G401.6 (cell line): ENCODE measurements around the gene PRAMEF8.
"Not testable (repeated sequence)": the region's sequence is repeated elsewhere in the genome, so short reads cannot be mapped to it uniquely, and the experiment has no call there.

ENCODE experiments used
- FAIRE-seq: peaks from 2 replicates; lab custom pipeline; 2012; peaks lifted over from hg19 to GRCh38; lab: Jason Lieb, UNC

Gene PRAMEF8

GRCh38 chr1:13285037-13285436 is at the start of gene PRAMEF8:
Gene PRAMEF8, minus strand, starts transcription at chr1:13285137. Its CDS starts 1,046 bp downstream, at chr1:13284091.
- not testable (repeated sequence) for FAIRE-seq

- FAIRE-seq = not testable (repeated sequence)
Measured at GRCh38 chr1:13315281-13315680, 30.3 kb upstream of the PRAMEF8 start, which contains the start of gene PRAMEF15. Gene PRAMEF15, plus strand, starts transcription at chr1:13315581. Its CDS starts 2,827 bp downstream, at chr1:13318408.

- not testable (repeated sequence) for FAIRE-seq
Measured at GRCh38 chr1:13303239-13303638, 18.3 kb upstream of the PRAMEF8 start, which contains the start of gene PRAMEF33. Gene PRAMEF33, plus strand, starts transcription at chr1:13303539. Its CDS starts 2,416 bp downstream, at chr1:13305955.

DNA sequence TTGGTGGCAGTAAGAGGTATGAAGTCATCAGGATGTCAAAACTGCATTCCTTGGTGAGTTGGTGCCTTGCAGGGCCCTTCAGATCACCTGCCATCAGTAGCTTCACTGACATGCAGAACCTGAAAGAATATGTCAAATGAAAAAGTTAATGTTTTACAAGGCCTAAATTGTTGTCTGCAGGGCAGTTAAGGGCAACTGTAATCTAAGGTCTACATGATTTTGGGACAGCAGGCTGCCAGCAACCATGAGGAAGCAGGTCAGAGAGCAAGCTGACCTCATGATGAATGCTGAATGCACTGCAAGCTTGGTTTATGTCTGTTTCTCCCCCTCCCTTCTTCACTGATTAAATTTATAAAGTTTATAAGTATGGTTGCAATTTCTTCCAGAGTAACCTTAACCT is 17.3 kb upstream of the PRAMEF8 start:
- not testable (repeated sequence) for FAIRE-seq

- not testable (repeated sequence) for FAIRE-seq
Measured at GRCh38 chr1:13298699-13299098, 13.8 kb upstream of the PRAMEF8 start.

- not testable (repeated sequence) for FAIRE-seq
Measured at GRCh38 chr1:13297216-13297931, 12.4 kb upstream of the PRAMEF8 start.

GRCh38 chr1:13289030-13289429 is 4.1 kb upstream of the PRAMEF8 start:
- FAIRE-seq = not testable (repeated sequence)

DNA sequence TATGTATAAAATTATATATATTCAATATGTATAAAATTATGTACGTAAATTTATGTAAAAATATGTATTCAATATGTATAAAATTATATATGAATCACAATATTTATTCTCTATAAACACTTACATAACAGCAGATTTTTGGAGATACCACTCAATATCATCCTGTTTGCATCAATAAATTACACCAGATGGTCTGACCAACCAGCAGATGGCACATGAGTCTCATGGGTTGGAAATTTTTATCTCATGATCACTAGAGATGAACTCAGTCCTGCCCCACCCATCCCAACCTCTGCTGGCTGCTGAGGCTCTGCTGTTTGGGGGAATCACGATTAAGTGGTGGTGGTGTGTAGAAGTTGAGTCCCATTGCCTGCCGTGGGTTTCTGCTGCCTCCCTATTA is 5.3 kb downstream of the PRAMEF8 start:
- not testable (repeated sequence) for FAIRE-seq

DNA sequence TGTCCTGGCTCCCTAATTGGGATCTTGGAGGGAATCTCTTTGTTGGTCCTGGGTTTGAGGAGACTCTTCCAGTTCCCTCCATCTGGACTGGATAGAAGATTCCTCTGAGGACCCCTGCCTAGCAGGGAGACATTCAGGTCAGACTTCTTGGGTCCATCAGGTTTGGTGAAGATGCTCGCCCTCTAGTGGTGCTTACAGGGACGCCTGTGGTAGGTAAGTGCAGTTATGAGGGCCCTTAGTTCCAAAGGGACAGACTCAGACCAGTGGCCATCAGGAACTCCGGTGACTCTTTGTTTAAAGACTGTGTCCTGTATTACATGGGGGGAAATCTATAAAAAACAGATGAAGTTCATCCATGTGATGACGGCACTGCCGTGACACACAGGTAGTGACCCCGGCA is 7.9 kb downstream of the PRAMEF8 start:
- not testable (repeated sequence) for FAIRE-seq

DNA sequence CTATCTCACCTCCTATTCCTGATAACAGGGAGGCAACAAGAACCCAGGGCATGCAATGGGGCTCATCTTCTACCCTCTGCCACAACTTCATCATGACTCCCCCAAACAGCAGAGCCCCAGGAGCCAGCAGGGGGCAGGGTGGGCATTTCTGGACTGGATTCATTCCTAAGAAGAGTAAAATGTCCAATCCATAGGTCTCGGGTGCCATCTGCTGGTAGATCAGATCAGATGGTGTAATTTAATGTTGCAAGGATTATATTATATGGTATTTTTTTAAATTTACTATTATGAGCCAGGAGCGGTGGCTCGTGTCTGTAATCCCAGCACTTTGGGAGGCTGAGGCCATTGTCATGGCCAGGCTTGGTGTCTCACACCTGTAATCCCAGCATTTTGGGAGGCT is 19.8 kb downstream of the PRAMEF8 start:
- not testable (repeated sequence) for FAIRE-seq

DNA sequence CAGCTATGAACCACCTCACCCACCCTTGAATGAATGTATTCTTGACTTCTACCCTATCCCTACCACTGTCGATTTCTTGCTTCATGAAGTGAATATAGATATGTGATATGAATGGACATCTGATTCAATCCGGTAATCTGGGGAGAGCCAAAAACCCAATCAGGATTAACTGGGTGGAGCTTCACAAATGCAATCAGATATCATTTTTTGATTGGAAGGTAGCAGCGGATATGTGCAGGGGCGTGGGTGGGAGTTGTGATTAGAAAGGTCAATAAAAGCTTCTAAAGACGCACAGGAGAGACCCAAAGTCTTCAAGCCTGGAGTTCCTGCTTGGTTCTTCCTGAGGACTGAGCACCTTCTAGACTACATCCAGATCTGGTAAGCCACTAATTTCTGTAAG is 31.0 kb downstream of the PRAMEF8 start, which contains the start of gene PRAMEF5:
Gene PRAMEF5, plus strand, starts transcription at position 301 of the 400 bp plus-strand sequence. CDS start 5,071 bp downstream, outside the sequence.
- not testable (repeated sequence) for FAIRE-seq

- FAIRE-seq = not testable (repeated sequence)
Measured at GRCh38 chr1:13247122-13247521, 37.8 kb downstream of the PRAMEF8 start.

DNA sequence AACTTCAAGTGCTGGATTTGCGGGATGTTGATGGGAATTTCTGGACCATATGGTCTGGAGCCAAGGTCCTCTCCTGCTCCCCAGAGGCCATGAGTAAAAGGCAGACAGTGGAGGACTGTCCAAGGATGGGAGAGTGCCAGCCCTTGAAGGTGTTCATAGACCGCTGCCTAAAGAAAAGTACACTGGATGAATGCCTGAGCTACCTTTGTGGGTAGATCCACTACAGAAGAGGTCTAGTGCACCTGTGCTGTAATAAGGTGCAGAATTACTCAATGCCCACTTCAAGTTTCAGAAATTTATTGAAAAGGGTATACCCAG is 38.4 kb downstream of the PRAMEF8 start:
- not testable (repeated sequence) for FAIRE-seq

DNA sequence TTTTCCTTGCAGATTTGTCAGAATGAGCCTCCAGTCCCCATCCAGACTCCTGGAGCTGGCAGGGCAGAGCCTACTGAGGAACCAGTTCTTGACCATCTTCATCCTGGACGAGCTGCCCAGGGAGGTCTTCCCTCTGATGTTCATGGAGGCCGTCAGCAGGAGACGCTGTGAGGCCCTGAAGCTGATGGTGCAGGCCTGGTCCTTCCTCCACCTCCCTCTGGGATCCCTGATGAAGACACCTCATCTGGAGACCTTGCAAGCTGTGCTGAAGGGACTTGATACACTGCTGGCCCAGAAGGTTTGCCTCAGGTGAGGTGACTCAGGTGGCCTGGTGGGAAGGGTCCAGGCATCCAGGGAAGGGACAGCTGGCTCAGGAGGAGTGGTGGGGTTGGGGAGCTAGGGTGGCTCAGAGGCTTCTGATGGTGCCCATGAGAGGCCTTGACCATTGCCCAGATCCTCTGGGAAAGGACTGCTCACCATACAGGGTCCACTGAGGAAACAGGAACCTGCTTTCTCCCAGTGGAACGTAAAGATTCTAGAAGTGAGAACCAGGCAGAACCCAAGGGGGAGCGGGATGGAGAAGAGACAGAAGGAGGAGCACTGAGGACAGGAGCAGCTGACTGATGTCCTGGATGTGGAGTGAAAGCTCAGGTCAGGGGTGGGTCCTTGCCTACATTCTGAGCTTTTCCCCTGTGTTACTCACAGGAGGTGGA is 38.9 kb downstream of the PRAMEF8 start:
- not testable (repeated sequence) for FAIRE-seq

GRCh38 chr1:13243536-13244263 is 41.2 kb downstream of the PRAMEF8 start:
- not testable (repeated sequence) for FAIRE-seq

DNA sequence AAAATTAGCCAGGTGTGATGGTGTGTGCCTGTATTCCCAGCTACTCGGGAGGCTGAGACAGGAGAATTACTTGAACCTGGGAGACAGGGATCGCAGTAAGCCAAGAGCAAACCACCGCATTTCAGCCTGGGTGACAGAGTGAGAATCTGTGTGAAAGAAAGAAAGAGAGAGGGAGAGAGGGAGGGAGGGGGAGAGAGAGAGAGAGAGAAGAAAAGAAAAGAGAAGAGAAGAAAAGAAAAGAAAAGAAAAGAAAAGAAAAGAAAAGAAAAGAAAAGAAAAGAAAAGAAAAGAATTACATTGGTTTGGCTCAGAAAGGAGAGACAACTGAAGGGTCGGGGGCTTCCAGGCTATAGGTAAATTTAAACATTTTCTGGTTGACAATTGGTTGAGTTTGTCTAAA is 45.3 kb downstream of the PRAMEF8 start:
- FAIRE-seq = not testable (repeated sequence)

DNA sequence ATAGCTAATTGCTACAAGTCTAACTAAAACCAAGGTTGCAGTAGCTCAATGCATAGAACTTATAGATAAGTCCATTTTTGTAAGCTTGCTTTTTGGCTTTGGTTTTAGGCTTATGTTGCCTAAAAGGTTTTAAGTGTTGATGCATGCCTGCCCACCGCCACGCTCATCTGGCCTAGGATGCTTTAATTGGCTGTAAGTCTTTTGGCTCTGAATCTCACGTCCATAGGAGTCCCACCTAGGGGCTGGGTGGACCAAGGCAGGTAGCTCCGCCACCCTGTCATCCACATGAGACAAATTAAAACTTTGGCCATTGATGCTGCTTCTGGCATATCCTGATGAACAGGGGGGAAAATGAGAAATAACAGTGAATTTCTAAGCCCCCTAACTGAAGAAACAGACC is 47.4 kb downstream of the PRAMEF8 start:
- not testable (repeated sequence) for FAIRE-seq

GRCh38 chr1:13234057-13234456 is 50.9 kb downstream of the PRAMEF8 start:
- FAIRE-seq = not testable (repeated sequence)

- FAIRE-seq = not testable (repeated sequence)
Measured at GRCh38 chr1:13232056-13232455, 52.9 kb downstream of the PRAMEF8 start.
